GM18498 (cell line): Measurements from ENCODE around the gene COMMD9.

Source experiments
- ATAC-seq: cut with Tn5 transposase; IDR thresholded peaks from one replicate; pipeline ENCODE4 v1.9.1; 2021; ENCODE audit warnings: mild to moderate bottlenecking, moderate library complexity; ENCODE audit not compliant: unreplicated experiment

Gene COMMD9

DNA sequence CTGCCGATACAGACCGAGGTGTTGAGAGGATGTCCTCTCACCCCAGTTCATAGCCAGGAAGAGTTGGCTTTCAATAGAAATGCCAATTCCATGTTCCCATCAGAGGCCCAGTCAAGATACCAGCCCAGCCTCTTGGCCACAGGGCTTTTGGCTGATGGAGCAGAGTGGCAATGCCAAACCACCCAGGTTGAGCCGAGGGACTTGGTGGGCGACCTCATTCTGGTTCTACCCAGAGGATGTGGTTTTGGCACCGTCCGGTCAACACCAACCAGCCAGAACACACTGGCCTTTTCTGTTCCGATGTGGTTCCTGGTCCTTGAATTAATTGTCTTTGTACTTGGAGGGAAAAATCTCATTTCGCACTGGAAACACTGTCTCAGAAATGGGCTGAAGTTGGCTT is 60.5 kb downstream of the COMMD9 start:
- no peak for ATAC-seq

DNA sequence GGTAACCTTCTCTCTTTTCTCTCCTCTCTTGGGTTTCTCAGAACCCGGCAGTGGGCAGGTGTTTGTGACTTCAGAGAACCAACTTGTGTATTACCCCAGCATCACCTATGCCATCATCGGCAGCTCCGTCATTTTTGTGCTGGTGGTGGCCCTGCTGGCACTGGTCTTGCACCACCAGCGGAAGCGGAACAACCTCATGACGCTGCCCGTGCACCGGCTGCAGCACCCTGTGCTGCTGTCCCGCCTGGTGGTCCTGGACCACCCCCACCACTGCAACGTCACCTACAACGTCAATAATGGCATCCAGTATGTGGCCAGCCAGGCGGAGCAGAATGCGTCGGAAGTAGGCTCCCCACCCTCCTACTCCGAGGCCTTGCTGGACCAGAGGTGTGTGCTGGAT is 62.2 kb downstream of the COMMD9 start:
- ATAC-seq, result no peak

DNA sequence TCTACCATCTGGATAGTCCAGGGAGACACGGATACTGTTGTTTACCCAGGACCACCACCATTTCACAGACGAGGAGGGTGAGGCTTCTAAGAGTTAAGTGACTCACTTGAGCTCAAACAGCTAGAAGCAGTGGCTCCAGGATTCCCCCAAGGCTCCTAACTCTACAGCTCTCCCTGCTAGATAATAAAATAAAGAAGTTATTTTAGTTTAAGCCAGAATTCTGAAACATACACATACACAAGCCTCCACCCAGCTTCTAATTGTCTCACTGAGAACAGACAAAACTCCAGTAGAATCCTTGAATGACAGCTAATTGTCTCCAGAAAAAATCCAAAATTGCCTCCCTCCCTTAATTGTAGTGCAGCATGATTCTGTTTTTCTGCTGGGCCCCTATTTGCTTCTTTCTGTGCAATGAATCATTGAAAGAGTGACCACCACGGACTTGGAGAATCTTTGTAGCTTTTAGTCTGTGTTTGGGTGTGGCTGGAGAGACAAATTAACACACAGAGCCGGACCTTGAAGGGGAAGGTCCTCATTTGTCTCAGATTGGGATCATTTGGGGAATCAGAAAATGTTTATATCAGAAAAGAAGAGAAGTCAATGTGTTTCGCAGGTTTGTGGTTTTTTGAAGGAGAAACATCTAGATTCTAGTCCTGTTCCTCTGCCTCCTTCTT is 64.9 kb downstream of the COMMD9 start:
- no peak for ATAC-seq

DNA sequence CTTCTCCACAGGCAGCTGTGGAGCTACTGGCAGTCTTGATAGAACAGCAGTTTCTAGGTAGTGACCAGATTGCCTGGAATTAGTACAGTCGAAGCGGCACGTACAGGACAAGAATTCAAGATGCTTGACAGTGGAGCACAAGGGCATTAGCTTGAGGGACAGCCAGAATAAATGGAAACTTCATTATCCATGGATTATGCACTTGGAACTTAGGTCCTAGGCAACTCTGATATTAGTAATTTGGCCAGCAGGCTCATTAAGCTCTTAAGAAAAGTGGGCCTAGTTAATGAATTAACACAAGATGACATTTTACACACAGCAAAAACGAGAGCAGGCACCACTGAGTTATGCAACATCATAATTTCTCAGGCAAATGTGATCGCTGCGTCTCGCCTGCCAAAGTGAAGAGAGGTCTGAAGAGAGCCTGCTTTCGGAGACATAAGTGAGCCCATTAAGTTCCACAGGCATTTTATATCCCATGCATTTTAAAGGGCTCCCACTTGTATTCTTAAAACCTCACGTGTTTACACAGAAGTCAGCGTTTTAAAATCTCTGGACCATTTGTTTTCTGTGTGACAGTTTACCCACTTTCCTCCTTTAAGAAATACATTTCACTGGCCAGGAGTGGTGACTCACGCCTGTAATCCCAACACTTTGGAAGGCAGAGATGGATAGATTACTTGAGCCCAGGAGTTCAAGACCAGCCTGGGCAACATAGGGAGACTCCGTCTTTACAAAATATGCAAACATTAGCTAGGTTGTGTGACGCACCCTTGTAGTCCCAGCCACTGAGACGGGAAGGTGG is 66.2 kb downstream of the COMMD9 start:
- ATAC-seq, result no peak
